ENCODE results near the gene GARIN5B.

GARIN5B gene

GRCh38 chr19:55385724-55386492 is 22.8 kb upstream of the GARIN5B start, which contains the start of gene RPL28:
TSS of gene RPL28 (plus strand) at chr19:55385932. CDS start at chr19:55386358, 426 bp downstream.
- peak within 1 kb of the TSS; percentile 97 for H3K4me3 ChIP-seq (ENCODE audit: low read depth, low read length)
- TF ChIP-seq, protein P1, sequence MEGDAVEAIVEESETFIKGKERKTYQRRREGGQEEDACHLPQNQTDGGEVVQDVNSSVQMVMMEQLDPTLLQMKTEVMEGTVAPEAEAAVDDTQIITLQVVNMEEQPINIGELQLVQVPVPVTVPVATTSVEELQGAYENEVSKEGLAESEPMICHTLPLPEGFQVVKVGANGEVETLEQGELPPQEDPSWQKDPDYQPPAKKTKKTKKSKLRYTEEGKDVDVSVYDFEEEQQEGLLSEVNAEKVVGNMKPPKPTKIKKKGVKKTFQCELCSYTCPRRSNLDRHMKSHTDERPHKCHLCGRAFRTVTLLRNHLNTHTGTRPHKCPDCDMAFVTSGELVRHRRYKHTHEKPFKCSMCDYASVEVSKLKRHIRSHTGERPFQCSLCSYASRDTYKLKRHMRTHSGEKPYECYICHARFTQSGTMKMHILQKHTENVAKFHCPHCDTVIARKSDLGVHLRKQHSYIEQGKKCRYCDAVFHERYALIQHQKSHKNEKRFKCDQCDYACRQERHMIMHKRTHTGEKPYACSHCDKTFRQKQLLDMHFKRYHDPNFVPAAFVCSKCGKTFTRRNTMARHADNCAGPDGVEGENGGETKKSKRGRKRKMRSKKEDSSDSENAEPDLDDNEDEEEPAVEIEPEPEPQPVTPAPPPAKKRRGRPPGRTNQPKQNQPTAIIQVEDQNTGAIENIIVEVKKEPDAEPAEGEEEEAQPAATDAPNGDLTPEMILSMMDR (IDR thresholded peaks at IDR 0.05; ENCODE audit: low read depth, low read length): no peak

DNA sequence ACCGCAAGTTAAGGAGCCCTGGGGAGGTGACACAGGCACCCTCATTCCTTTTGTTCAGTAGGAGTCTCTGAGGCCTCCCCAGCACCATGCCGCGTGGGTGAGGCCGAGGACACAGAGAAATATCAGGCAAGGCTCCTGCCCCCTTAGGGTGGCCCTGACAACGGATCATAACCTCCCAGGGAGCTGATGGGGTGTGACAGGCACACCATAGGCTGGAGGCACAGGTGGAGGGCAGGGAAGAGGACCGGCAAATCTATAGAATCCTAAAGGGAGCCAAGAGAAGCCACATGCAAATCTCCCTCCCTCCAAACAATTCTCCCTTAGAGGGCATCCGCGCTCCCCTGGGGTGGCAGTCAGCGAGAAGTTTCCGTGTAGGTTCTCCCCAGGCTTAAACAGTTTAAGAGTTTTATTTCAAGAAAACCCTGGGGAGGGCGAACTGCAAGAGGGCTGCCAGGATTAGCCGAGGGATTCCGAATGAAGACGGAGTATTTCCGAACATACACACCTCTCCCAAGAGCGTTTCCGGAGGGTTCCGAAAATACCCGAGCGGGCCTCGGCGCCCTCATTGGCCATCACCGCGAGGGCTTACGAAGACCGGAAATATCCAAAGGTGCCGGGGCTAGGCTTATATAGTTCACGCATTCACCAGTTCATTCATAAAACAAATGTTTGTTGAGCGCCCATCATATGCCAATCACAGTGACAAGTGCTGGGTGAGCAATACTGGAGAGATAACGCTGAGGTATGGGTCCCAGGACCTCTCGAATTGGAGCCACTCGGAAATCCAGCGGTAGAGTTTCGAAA is 22.1 kb upstream of the GARIN5B start:
- peak overlapping the region; percentile 97 for H3K4me3 ChIP-seq (ENCODE audit: low read depth, low read length)
- TF ChIP-seq, protein P1 (IDR thresholded peaks at IDR 0.05; ENCODE audit: low read depth, low read length): no peak

DNA sequence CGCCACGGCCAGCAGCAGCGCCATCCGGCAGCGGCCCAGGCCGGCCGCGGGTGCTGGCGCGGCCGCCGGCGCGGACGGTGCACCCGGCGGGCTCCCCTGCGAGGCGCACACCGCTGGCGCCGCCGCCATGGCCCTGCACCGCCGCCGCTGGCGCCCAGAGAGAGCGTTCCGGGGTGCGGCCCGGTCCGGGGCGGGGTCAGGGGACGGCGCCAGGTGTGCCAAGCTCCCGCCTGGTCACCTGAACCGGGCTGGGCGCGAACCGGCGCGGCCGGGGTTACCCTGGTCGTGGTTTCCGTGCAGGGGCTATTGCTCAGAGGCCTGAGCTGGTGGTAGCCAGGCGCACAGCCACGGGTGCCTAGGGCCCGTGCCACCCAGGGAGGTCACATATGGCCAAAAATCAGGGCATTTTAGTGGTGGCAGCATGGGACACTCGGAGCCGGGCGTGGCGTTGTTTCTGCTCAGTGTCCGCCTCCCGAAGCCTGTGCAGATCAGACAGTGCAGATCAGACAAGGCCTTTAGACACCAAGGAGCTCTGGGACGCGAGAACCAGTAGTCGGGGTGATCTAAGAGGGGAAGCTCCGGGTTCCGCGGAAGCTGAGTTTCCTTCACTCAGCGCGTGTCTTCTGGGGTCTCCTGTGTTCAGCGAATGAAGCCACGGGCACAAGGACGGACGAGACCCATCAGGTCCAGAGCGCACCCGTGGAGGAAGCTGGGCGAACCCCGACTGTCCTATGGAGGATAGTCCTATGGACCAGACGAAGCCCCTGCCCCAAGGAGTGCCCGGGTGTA is 21.3 kb upstream of the GARIN5B start, which contains the start of gene TMEM238:
Gene TMEM238 (minus strand): TSS at position 162 of the 789 bp plus-strand sequence. CDS start 33 bp downstream, at position 129.
- peak within 1 kb of the TSS; percentile 97 for H3K4me3 ChIP-seq (ENCODE audit: low read depth, low read length)
- TF ChIP-seq, protein P1 (IDR thresholded peaks at IDR 0.05; ENCODE audit: low read depth, low read length): no peak

DNA sequence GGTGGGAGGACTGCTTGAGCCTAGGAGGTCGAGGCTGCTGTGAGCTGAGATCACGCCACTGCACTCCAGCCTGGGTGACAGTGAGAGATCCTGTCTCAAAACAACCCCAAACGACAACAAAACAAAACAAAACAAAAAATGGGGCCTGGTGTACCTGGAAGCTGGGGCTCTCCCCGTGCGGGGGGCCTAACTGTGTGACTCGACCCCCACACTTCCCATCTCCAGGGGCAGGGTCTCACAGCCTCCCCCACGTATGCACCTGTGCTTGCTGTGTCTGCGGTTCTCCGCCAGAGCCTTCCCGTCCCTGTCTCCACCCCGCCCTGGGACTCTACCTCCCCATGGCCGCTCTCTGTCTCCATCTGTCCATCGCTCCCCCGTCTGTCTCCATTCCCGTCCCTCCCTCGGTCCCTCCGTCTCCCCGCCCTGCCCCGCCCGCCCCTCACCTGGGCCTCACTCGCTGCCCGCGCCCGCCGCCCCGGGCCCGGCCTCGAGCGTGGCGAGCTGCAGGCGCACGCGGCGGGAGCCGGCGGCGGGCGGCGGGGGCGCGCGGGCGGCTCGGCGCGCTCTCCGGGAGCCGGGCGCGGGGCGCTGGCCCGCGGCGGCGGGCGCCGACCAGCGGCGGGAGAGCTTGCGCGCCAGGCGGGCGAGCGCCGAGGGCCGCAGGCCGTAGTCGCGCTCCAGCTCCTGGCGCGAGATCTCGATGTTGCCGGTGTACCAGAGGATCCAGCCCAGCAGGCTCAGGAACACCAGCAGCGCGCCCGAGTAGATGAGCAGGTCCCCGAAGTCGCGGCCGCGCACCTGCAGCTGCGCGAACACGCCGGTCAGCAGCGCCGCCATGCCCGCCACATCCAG is 20.4 kb upstream of the GARIN5B start:
- peak overlapping the region; percentile 29 for H3K4me3 ChIP-seq (ENCODE audit: low read depth, low read length)
- TF ChIP-seq, protein P1 (IDR thresholded peaks at IDR 0.05; ENCODE audit: low read depth, low read length): no peak

- TF ChIP-seq, protein P1 (IDR thresholded peaks at IDR 0.05; ENCODE audit: low read depth, low read length): no peak
- H3K4me3 ChIP-seq (ENCODE audit: low read depth, low read length): no peak overlapping the region
Measured at GRCh38 chr19:55382522-55383054, 19.5 kb upstream of the GARIN5B start.

DNA sequence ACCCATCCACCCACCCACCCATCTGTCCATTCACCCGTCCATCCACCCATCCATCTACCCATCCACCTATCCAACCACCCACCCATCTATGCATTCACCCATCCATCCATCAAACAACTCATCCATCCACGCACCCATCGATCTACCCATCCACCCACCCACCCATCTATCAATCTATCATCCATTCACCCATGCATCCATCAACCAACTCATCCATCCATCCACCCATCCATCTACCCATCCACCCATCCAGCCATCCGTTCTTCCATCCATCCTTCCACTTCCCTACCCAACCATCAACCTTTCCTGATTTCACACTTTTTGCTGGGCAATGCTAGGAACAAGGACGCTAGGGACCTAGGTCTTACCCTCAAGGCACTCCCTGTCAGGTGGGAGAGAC is 19.0 kb upstream of the GARIN5B start:
- TF ChIP-seq, protein P1 (IDR thresholded peaks at IDR 0.05; ENCODE audit: low read depth, low read length): no peak
- H3K4me3 ChIP-seq (ENCODE audit: low read depth, low read length): no peak overlapping the region
